ENCODE data around the gene CHST15. TPM values are rescaled to one million over a fixed set of nuclear protein-coding genes. Genes with fewer than 3 reads are reported as not detected.

Gene CHST15
- polyA plus RNA-seq, 1 experiment: 6.2 TPM

DNA sequence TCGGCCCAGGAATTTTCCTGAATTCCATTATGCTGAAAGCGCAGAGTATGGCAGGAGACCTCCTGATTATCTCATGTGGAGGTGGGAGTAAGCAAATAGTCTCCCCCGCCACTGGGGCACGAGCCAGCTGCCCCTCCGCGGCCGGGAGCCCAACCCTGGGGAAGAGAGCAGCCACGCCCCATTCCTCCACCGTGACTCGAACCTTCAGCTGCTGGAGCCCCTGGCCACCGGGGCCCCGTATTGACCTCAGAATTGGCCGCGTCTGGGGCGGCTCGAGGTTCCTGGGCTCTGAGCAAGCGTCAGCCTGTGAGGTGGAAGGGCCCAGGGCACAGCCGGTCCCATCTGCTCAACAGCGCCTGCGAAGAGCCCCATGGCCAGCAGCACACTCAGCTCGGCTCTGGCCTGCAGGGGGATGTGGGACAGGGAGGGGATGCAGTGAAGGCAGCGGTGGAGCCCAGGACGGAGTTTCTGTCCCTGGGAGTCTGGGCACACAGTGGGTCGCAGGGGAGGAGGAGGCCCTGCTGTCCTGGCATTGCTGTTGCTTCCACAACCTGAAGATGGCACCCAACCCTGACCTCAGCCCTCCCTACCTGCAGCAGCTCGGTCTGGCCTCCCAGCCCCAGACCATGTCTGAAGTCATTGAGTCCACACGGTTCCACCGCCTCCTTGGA lies 97.8 kb downstream of the CHST15 start:
- Histone ChIP-seq H3K27me3 (ENCODE audit: control insufficient read depth, insufficient read depth, low read length) (peaks cover 9% of the 10 kb centered on the region), H3K36me3 (ENCODE audit: control insufficient read depth, insufficient read depth, low read length) (no peaks in the 10 kb centered on the region), H3K4me3 (ENCODE audit: low read depth, low read length) (peak overlapping the region; percentile 6; the same call in 1 of the 2 replicates)
- ChIA-PET CTCF (interaction anchor here (0.7 to 10.4 kb wide), 34 partner anchors 9 to 533 kb away, joined by 3 to 316 read pairs (median 4); partner anchors contain the start of gene CHST15), POLR2A (no interaction called here)
- peak; percentile 80 for DNase-seq (ENCODE audit: low read depth)
- TF ChIP-seq, protein P1, sequence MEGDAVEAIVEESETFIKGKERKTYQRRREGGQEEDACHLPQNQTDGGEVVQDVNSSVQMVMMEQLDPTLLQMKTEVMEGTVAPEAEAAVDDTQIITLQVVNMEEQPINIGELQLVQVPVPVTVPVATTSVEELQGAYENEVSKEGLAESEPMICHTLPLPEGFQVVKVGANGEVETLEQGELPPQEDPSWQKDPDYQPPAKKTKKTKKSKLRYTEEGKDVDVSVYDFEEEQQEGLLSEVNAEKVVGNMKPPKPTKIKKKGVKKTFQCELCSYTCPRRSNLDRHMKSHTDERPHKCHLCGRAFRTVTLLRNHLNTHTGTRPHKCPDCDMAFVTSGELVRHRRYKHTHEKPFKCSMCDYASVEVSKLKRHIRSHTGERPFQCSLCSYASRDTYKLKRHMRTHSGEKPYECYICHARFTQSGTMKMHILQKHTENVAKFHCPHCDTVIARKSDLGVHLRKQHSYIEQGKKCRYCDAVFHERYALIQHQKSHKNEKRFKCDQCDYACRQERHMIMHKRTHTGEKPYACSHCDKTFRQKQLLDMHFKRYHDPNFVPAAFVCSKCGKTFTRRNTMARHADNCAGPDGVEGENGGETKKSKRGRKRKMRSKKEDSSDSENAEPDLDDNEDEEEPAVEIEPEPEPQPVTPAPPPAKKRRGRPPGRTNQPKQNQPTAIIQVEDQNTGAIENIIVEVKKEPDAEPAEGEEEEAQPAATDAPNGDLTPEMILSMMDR (IDR thresholded peaks at IDR 0.05; ENCODE audit: insufficient read depth, low read depth, low read length): peak; percentile 55

GRCh38 chr10:123995082-123995460 lies 98.3 kb downstream of the CHST15 start:
- peak overlapping the region; percentile 10 for H3K4me3 ChIP-seq (ENCODE audit: low read depth, low read length)
- ChIA-PET CTCF (interaction anchor here (0.7 to 10.4 kb wide), 51 partner anchors 9 to 746 kb away, joined by 3 to 316 read pairs (median 4); partner anchors contain the start of gene CHST15), POLR2A (no interaction called here)
- peak; percentile 22 for DNase-seq (ENCODE audit: low read depth)
- H3K27me3 ChIP-seq (ENCODE audit: control insufficient read depth, insufficient read depth, low read length): peaks cover 9% of the 10 kb centered on the region
- no peaks in the 10 kb centered on the region for H3K36me3 ChIP-seq (ENCODE audit: control insufficient read depth, insufficient read depth, low read length)
- TF ChIP-seq, protein P1 (IDR thresholded peaks at IDR 0.05; ENCODE audit: insufficient read depth, low read depth, low read length): no peak

DNA sequence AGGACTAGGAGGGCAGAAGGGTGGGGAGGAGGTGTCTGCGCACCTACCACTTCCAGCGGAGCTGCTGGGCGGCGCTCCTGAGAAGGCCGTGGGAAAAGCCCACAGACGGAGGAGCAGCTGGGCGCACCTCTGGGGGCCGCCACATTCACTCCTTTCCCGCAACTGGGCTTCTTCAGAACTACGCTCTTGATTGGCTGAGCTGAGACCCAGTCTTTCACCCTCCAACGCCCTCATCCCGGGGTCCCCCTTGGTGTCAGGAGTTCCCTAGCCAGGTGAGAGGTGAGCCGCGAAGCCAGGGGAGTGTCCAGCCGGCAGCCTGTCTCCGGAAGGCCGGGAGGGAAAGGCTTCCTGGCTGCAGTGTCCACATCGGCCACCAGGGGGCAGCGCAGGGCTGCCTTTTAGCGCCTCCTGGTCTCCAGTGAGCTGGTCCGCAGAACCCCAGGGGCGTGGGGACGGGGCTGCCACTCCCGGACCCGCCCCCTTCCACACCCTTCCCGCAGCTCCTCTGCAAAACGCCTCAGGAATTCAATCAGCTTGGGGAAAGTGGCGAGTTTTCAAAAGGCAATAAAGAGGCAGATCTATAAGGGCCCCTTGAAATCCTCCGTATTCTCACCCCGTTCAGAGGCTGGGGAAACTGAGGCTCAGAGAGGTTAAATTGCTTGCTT lies 98.8 kb downstream of the CHST15 start:
- no peaks in the 10 kb centered on the region for H3K36me3 ChIP-seq (ENCODE audit: control insufficient read depth, insufficient read depth, low read length)
- H3K27me3 ChIP-seq (ENCODE audit: control insufficient read depth, insufficient read depth, low read length): peaks cover 9% of the 10 kb centered on the region
- TF ChIP-seq, protein P1 (IDR thresholded peaks at IDR 0.05; ENCODE audit: insufficient read depth, low read depth, low read length): peak; percentile 96
- CTCF ChIA-PET: interaction anchor here (0.6 to 10.4 kb wide), 45 partner anchors 9 to 747 kb away, joined by 3 to 316 read pairs (median 3); partner anchors contain the start of gene OAT
- POLR2A ChIA-PET: no interaction called here
- peak overlapping the region; percentile 10 for H3K4me3 ChIP-seq (ENCODE audit: low read depth, low read length)
- peak; percentile 64 for DNase-seq (ENCODE audit: low read depth)

DNA sequence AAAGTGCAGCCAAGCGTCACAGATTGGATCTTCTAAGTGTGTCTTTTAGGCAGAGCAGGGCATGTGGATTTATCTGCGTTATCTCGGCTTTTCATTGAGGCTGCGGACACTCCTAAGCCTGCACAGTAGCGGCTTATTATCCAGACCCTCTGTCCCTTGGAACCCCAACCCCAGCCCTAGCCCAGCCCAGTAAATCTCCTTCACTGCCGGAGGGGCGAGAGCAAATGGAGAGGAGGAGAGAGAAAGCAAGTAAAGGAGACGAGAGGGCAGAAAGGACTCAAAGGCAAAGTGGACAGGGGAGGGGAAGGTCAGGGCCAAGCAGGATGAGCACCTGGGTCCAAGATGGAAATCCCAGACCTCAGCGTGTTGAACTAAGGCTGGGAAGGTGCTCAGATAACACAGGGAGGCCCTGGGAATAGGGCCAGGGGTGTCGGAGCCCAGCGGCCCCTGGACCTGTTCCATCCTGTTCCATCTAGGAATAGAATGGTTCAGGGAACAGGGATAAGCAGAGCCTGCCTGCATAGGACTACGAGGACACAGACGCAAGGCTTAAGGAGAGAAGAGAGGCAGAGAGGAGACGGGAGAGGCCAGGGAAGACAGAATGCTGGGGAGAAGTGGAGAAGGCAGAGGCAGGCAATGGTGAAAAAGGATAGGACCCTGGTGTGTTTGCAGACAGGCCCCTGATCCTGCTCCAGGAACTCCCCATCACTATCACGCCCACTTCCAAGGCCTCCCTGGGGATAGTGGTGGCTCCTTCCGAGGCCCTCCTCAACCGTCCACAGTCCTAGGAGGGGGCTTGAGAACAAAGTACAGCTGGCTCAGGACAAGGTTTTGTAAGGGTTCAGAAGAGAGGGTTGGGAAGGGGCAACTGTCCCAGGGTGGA lies 99.6 kb downstream of the CHST15 start:
- ChIA-PET CTCF (interaction anchor here (0.6 to 10.4 kb wide), 26 partner anchors 8 to 748 kb away, joined by 3 to 316 read pairs (median 4); partner anchors contain the start of gene OAT), POLR2A (no interaction called here)
- H3K27me3 ChIP-seq (ENCODE audit: control insufficient read depth, insufficient read depth, low read length): peaks cover 11% of the 10 kb centered on the region
- no peak for DNase-seq (ENCODE audit: low read depth)
- H3K36me3 ChIP-seq (ENCODE audit: control insufficient read depth, insufficient read depth, low read length): no peaks in the 10 kb centered on the region
- H3K4me3 ChIP-seq (ENCODE audit: low read depth, low read length): no peak overlapping the region
- TF ChIP-seq, protein P1 (IDR thresholded peaks at IDR 0.05; ENCODE audit: insufficient read depth, low read depth, low read length): no peak

Data from BJ (cell line).